Pons (tissue), 1 donor: ENCODE measurements around the gene CACNA1D.
"Not testable (repeated sequence)": the region's sequence is repeated elsewhere in the genome, so short reads cannot be mapped to it uniquely, and the experiment has no call there.

Experiments
- DNase-seq: peaks from one replicate; pipeline ENCODE4 v3.0.0-alpha.2; 2016; ENCODE audit warnings: low spot score

CACNA1D gene

GRCh38 chr3:53493963-53494791, at the start of gene CACNA1D:
CACNA1D (plus strand) TSS chr3:53494611; CDS start chr3:53495167, 556 bp downstream.
- no peak for DNase-seq

- DNase-seq, result no peak
Measured at GRCh38 chr3:53457068-53457467, 37.3 kb upstream of the CACNA1D start.

- no peak for DNase-seq
Measured at GRCh38 chr3:53460326-53460725, 34.1 kb upstream of the CACNA1D start.

- no peak for DNase-seq
Measured at GRCh38 chr3:53464424-53464823, 30.0 kb upstream of the CACNA1D start.

- DNase-seq, result not testable (repeated sequence)
Measured at GRCh38 chr3:53469758-53470157, 24.7 kb upstream of the CACNA1D start.

GRCh38 chr3:53473422-53473821, 21.0 kb upstream of the CACNA1D start:
- no peak for DNase-seq

GRCh38 chr3:53476372-53476771, 18.0 kb upstream of the CACNA1D start:
- DNase-seq, result not testable (repeated sequence)

GRCh38 chr3:53477689-53478088, 16.7 kb upstream of the CACNA1D start:
- DNase-seq, result not testable (repeated sequence)

GRCh38 chr3:53478166-53478830, 16.1 kb upstream of the CACNA1D start:
- no peak for DNase-seq

GRCh38 chr3:53478921-53479664, 15.3 kb upstream of the CACNA1D start:
- DNase-seq, result no peak

GRCh38 chr3:53482227-53482626, 12.2 kb upstream of the CACNA1D start:
- no peak for DNase-seq

- DNase-seq, result peak; percentile 59
Measured at GRCh38 chr3:53483821-53484220, 10.6 kb upstream of the CACNA1D start.

GRCh38 chr3:53484984-53485383, 9.4 kb upstream of the CACNA1D start:
- DNase-seq, result no peak

- DNase-seq, result no peak
Measured at GRCh38 chr3:53485675-53486403, 8.6 kb upstream of the CACNA1D start.

- DNase-seq, result no peak
Measured at GRCh38 chr3:53486961-53487654, 7.3 kb upstream of the CACNA1D start.

GRCh38 chr3:53489386-53489785, 5.0 kb upstream of the CACNA1D start:
- DNase-seq, result no peak

- no peak for DNase-seq
Measured at GRCh38 chr3:53489787-53490458, 4.5 kb upstream of the CACNA1D start.

- DNase-seq, result no peak
Measured at GRCh38 chr3:53490459-53490968, 3.9 kb upstream of the CACNA1D start.

- no peak for DNase-seq
Measured at GRCh38 chr3:53491276-53491675, 3.1 kb upstream of the CACNA1D start.

GRCh38 chr3:53493595-53493962, 832 bp upstream of the CACNA1D start:
- DNase-seq, result no peak

GRCh38 chr3:53495146-53495519, 722 bp downstream of the CACNA1D start:
- no peak for DNase-seq
